Endothelial cell (in vitro differentiated cells): ENCODE data around the gene ICAM4. TPM values are rescaled to one million over a fixed set of nuclear protein-coding genes. Genes with fewer than 3 reads are reported as not detected.

Source experiments
- DNase-seq: peaks from one replicate; pipeline ENCODE4 v3.0.0; 2021; ENCODE audit warnings: low spot score
- H3K27ac Mint-ChIP-seq: one replicate; pipeline ENCODE4 v1.8.0; 2021; ENCODE audit warnings: mixed read lengths, inconsistent platforms; ENCODE audit not compliant: unreplicated experiment
- H3K27me3 Mint-ChIP-seq: one replicate; pipeline ENCODE4 v1.8.0; 2021; ENCODE audit warnings: mild to moderate bottlenecking, moderate library complexity, mixed read lengths, inconsistent platforms; ENCODE audit not compliant: unreplicated experiment
- H3K36me3 Mint-ChIP-seq: one replicate; pipeline ENCODE4 v1.8.0; 2021; ENCODE audit warnings: mild to moderate bottlenecking, low read depth, mixed read lengths, inconsistent platforms; ENCODE audit not compliant: unreplicated experiment
- H3K4me1 Mint-ChIP-seq: one replicate; pipeline ENCODE4 v1.8.0; 2021; ENCODE audit warnings: mild to moderate bottlenecking, mixed read lengths, inconsistent platforms; ENCODE audit not compliant: unreplicated experiment
- H3K4me3 Mint-ChIP-seq: one replicate; pipeline ENCODE4 v1.8.0; 2021; ENCODE audit warnings: mild to moderate bottlenecking, mixed read lengths, inconsistent platforms; ENCODE audit not compliant: unreplicated experiment
- H3K9me3 Mint-ChIP-seq: one replicate; pipeline ENCODE4 v1.8.0; 2021; ENCODE audit warnings: mixed read lengths, inconsistent platforms; ENCODE audit not compliant: unreplicated experiment
- CTCF ChIP-seq: fragments of 200-600 bp; sonication (generic); IDR thresholded peaks from one replicate; pipeline ENCODE4 v1.5.0; 2021; ENCODE audit warnings: antibody characterized with exemption; ENCODE audit not compliant: unreplicated experiment
- total RNA-seq: library from RNA; stranded (reverse); fragmentation: NEBNext Ultra II Directional; extraction: Animal tissue kit (Norgen Biotek cat#: 25700); gene quantifications from one replicate; pipeline ENCODE4 v1.2.1, GENCODE V29; 2021; ENCODE audit not compliant: unreplicated experiment

The ICAM4 gene
- total RNA-seq, 1 donor from 2014 or later: 0.36 TPM

- peaks cover 8% of the 10 kb centered on the region for H3K36me3 Mint-ChIP-seq
- H3K9me3 Mint-ChIP-seq: no peaks in the 10 kb centered on the region
- peaks cover 41% of the 10 kb centered on the region for H3K27me3 Mint-ChIP-seq
- H3K4me1 Mint-ChIP-seq: peaks cover 10% of the 10 kb centered on the region
- no peak overlapping the region for H3K27ac Mint-ChIP-seq
- TF ChIP-seq CTCF: no peak
- DNase-seq: no peak
- no peak overlapping the region for H3K4me3 Mint-ChIP-seq
These were observed 7.0 kb downstream of the ICAM4 start for GRCh38 chr19:10293637-10294367.

- peaks cover 39% of the 10 kb centered on the region for H3K27me3 Mint-ChIP-seq
- H3K4me3 Mint-ChIP-seq: no peak overlapping the region
- peak; percentile 50 for DNase-seq
These were observed 7.6 kb downstream of the ICAM4 start for GRCh38 chr19:10294368-10294697.

DNA sequence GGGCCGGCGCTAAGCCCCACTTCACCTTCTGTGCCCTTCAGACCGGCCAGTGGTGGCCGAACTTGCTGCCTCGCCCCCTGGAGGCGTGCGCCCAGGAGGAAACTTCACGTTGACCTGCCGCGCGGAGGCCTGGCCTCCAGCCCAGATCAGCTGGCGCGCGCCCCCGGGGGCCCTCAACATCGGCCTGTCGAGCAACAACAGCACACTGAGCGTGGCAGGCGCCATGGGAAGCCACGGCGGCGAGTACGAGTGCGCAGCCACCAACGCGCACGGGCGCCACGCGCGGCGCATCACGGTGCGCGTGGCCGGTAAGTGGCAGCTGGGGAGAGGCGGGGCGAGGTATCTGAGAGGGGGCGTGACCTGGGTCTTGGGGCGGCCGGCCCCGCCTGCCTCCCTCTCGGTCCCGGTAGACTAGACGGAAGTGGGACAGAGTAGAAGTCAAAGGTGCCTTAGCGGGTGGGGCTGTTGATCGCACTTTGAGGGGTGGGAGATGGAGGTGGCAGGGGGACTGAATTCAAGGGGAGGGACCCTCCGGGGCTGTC is 8.6 kb downstream of the ICAM4 start:
- no peaks in the 10 kb centered on the region for H3K9me3 Mint-ChIP-seq
- peaks cover 36% of the 10 kb centered on the region for H3K27me3 Mint-ChIP-seq
- peaks cover 8% of the 10 kb centered on the region for H3K36me3 Mint-ChIP-seq
- no peak for DNase-seq
- no peak overlapping the region for H3K4me3 Mint-ChIP-seq
- no peak for TF ChIP-seq CTCF
- peaks cover 7% of the 10 kb centered on the region for H3K4me1 Mint-ChIP-seq
- no peak overlapping the region for H3K27ac Mint-ChIP-seq

More at GRCh38 chr19:10294368-10294697, 7.6 kb downstream of the ICAM4 start:
- Mint-ChIP-seq H3K27ac (no peak overlapping the region), H3K36me3 (peaks cover 8% of the 10 kb centered on the region), H3K9me3 (no peaks in the 10 kb centered on the region), H3K4me1 (peaks cover 7% of the 10 kb centered on the region)
- no peak for TF ChIP-seq CTCF

- Mint-ChIP-seq H3K4me3 (no peak overlapping the region), H3K36me3 (peaks cover 8% of the 10 kb centered on the region), H3K9me3 (no peaks in the 10 kb centered on the region), H3K27me3 (peaks cover 34% of the 10 kb centered on the region), H3K27ac (no peak overlapping the region), H3K4me1 (peaks cover 4% of the 10 kb centered on the region)
- no peak for TF ChIP-seq CTCF
- DNase-seq: peak; percentile 44
These were observed 9.3 kb downstream of the ICAM4 start for GRCh38 chr19:10295847-10296591.
